Erythroblast (primary cell): ENCODE data around the gene TMEM95.

Experiments used
- GATA1 ChIP-seq: IDR thresholded peaks from 2 replicates; pipeline ENCODE4 v1.6.1; 2011; ENCODE audit warnings: low read depth, mild to moderate bottlenecking, control low read depth, low read length, moderate library complexity
- POLR2A ChIP-seq: IDR thresholded peaks from 2 replicates; pipeline ENCODE4 v1.6.1; 2011; ENCODE audit warnings: mild to moderate bottlenecking, low read length

GRCh38 chr17:7327056-7327455, 27.9 kb upstream of the TMEM95 start:
- TF ChIP-seq POLR2A (no peak), GATA1 (no peak)
